Measurements from ENCODE around the gene MDH2. TPM values are rescaled to one million over a fixed set of nuclear protein-coding genes. Genes with fewer than 3 reads are reported as not detected.
"Not testable (repeated sequence)": the region's sequence is repeated elsewhere in the genome, so short reads cannot be mapped to it uniquely, and the experiment has no call there.

The MDH2 gene
- total RNA-seq, 1 donor from 2014 or later: 202 TPM

- no peak overlapping the region for H3K4me2 ChIP-seq (ENCODE audit: low read length)
Measured at GRCh38 chr7:76086070-76086469, 38.2 kb downstream of the MDH2 start.

GRCh38 chr7:76087362-76087791 lies 39.5 kb downstream of the MDH2 start:
- H3K4me3 Mint-ChIP-seq (ENCODE audit: unreplicated experiment); H3K9me3 Mint-ChIP-seq (ENCODE audit: unreplicated experiment); H3K36me3 Mint-ChIP-seq (ENCODE audit: low read depth, unreplicated experiment); H3K36me3 ChIP-seq (ENCODE audit: insufficient read depth, low read length); H3K9ac ChIP-seq (ENCODE audit: low read length); H3K27me3 ChIP-seq (ENCODE audit: insufficient read depth, low read length); H3K79me2 ChIP-seq (ENCODE audit: insufficient read depth, low read length); H3K4me3 ChIP-seq (ENCODE audit: insufficient read depth, low read depth, low read length); H3K27ac Mint-ChIP-seq (ENCODE audit: unreplicated experiment); H2AFZ ChIP-seq (ENCODE audit: low read depth, low read length); H4K20me1 ChIP-seq (ENCODE audit: insufficient read depth, low read length); FAIRE-seq; H3K4me1 Mint-ChIP-seq (ENCODE audit: low read depth, unreplicated experiment); H3K9me3 ChIP-seq (ENCODE audit: insufficient read depth, low read depth, low read length); H3K27me3 Mint-ChIP-seq (ENCODE audit: low read depth, unreplicated experiment): not testable (repeated sequence)
- peaks cover 26% of the 10 kb centered on the region for H3K4me1 ChIP-seq (ENCODE audit: insufficient read depth, low read length)
- DNase-seq (ENCODE audit: low read depth): peak; percentile 95
- peak overlapping the region; percentile 52 for H3K27ac ChIP-seq (ENCODE audit: low read depth, low read length)
- peak overlapping the region; percentile 40 for H3K4me2 ChIP-seq (ENCODE audit: low read length)

More at GRCh38 chr7:76086070-76086469, 38.2 kb downstream of the MDH2 start:
- H3K4me1 ChIP-seq (ENCODE audit: insufficient read depth, low read length): peaks cover 29% of the 10 kb centered on the region
- no peak overlapping the region for H3K9ac ChIP-seq (ENCODE audit: low read length)
- H3K9me3 ChIP-seq (ENCODE audit: insufficient read depth, low read depth, low read length): no peaks in the 10 kb centered on the region
- no peaks in the 10 kb centered on the region for H3K27me3 ChIP-seq (ENCODE audit: insufficient read depth, low read length)
- H3K4me1 Mint-ChIP-seq (ENCODE audit: low read depth, unreplicated experiment): peaks cover 11% of the 10 kb centered on the region
- no peaks in the 10 kb centered on the region for H3K9me3 Mint-ChIP-seq (ENCODE audit: unreplicated experiment)
- FAIRE-seq (no peak), DNase-seq (ENCODE audit: low read depth) (peak; percentile 19)
- TF ChIP-seq EZH2 (IDR thresholded peaks at IDR 0.05; ENCODE audit: insufficient read depth, low read length) (no peak), CTCF (IDR thresholded peaks at IDR 0.05; ENCODE audit: insufficient read depth, low read depth, low read length) (no peak)
- H2AFZ ChIP-seq (ENCODE audit: low read depth, low read length): no peak overlapping the region
- no peak overlapping the region for H3K27ac Mint-ChIP-seq (ENCODE audit: unreplicated experiment)
- no peaks in the 10 kb centered on the region for H3K36me3 Mint-ChIP-seq (ENCODE audit: low read depth, unreplicated experiment)
- H4K20me1 ChIP-seq (ENCODE audit: insufficient read depth, low read length): no peaks in the 10 kb centered on the region
- no peaks in the 10 kb centered on the region for H3K36me3 ChIP-seq (ENCODE audit: insufficient read depth, low read length)
- no peak overlapping the region for H3K27ac ChIP-seq (ENCODE audit: low read depth, low read length)
- no peak overlapping the region for H3K4me3 ChIP-seq (ENCODE audit: insufficient read depth, low read depth, low read length)
- H3K27me3 Mint-ChIP-seq (ENCODE audit: low read depth, unreplicated experiment): no peaks in the 10 kb centered on the region
- no peak overlapping the region for H3K4me3 Mint-ChIP-seq (ENCODE audit: unreplicated experiment)
- H3K79me2 ChIP-seq (ENCODE audit: insufficient read depth, low read length): no peaks in the 10 kb centered on the region

- Histone ChIP-seq H3K27ac (ENCODE audit: low read depth, low read length) (no peak overlapping the region), H3K79me2 (ENCODE audit: insufficient read depth, low read length) (no peaks in the 10 kb centered on the region), H3K9me3 (ENCODE audit: insufficient read depth, low read depth, low read length) (no peaks in the 10 kb centered on the region), H3K36me3 (ENCODE audit: insufficient read depth, low read length) (no peaks in the 10 kb centered on the region), H4K20me1 (ENCODE audit: insufficient read depth, low read length) (no peaks in the 10 kb centered on the region), H3K4me2 (ENCODE audit: low read length) (no peak overlapping the region), H3K4me3 (ENCODE audit: insufficient read depth, low read depth, low read length) (no peak overlapping the region), H3K4me1 (ENCODE audit: insufficient read depth, low read length) (peaks cover 22% of the 10 kb centered on the region), H2AFZ (ENCODE audit: low read depth, low read length) (no peak overlapping the region), H3K27me3 (ENCODE audit: insufficient read depth, low read length) (no peaks in the 10 kb centered on the region), H3K9ac (ENCODE audit: low read length) (no peak overlapping the region)
- Mint-ChIP-seq H3K27me3 (ENCODE audit: low read depth, unreplicated experiment) (peaks cover 3% of the 10 kb centered on the region), H3K27ac (ENCODE audit: unreplicated experiment) (no peak overlapping the region), H3K9me3 (ENCODE audit: unreplicated experiment) (no peaks in the 10 kb centered on the region), H3K4me3 (ENCODE audit: unreplicated experiment) (peak overlapping the region; percentile 6), H3K36me3 (ENCODE audit: low read depth, unreplicated experiment) (no peaks in the 10 kb centered on the region), H3K4me1 (ENCODE audit: low read depth, unreplicated experiment) (peaks cover 8% of the 10 kb centered on the region)
- no peak for TF ChIP-seq EZH2 (IDR thresholded peaks at IDR 0.05; ENCODE audit: insufficient read depth, low read length)
- TF ChIP-seq CTCF (IDR thresholded peaks at IDR 0.05; ENCODE audit: insufficient read depth, low read depth, low read length): no peak
- DNase-seq (ENCODE audit: low read depth): no peak
- no peak for FAIRE-seq
Measured at GRCh38 chr7:76089865-76090475, 42.1 kb downstream of the MDH2 start.
